ENCODE data around the gene DYRK1A.

The DYRK1A gene

GRCh38 chr21:37385179-37385765 lies 18.7 kb downstream of the DYRK1A start:
- no peak for DNase-seq (ENCODE audit: low spot score)

- no peak for DNase-seq (ENCODE audit: low spot score)
These were observed 19.6 kb downstream of the DYRK1A start for GRCh38 chr21:37386151-37386550.

DNA sequence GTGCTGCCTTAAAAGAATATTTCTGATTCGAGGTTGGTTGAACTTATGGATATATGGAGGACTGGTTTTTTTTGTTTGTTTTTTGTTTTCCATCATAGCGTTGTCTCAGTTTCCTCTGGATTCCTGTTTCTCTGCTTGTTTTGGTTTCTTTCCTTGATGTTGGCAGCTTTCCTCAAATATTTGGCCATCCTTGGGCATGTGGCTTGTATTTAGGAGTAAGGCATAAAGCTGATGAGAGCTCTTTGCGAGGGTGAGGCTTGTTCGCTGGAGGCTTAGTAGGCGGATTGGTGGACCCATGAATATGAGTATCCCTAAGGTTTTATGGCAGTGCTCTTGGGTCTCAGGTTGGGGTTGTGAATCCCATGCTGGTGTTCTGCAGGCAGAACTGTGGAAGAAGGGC lies 22.9 kb downstream of the DYRK1A start:
- DNase-seq (ENCODE audit: low spot score): no peak

DNA sequence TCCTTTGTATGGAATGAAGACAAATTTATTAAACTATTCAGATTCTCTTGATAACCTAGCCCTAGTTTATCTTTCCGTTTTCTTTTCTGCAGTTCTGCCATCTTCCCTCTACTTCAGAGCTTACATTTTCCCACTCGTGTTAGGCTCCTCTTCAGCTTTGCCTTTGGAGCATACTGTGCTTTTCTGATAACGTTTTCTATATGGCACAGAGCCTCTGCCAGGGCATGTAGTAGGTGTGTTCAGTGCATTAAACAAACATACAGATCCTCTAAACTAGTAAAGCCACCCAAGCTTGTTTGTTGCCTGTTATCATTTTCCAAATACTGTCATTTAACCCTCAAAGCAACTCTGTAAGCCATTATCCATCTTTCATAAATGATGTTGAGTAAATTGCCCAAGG lies 25.1 kb downstream of the DYRK1A start:
- no peak for DNase-seq (ENCODE audit: low spot score)

DNA sequence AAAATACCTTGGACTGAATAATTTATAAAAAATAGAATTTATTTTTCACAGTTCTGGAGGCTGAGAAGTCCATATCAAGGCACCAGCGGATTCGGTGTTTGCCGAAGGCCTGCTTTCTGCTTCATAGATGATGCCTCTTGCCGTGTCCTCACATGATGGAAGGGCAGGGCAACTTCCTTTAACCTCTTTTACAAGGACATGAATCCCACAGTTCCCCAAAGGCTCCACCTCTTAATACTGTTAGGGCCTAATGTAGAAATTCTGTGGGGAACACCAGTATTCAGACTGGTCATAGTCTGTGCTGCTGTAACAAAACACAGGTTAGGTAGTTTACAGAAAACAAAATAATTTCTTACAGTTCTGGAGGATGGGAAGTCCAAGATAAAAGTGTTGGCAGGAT lies 25.9 kb downstream of the DYRK1A start:
- DNase-seq (ENCODE audit: low spot score): no peak

DNA sequence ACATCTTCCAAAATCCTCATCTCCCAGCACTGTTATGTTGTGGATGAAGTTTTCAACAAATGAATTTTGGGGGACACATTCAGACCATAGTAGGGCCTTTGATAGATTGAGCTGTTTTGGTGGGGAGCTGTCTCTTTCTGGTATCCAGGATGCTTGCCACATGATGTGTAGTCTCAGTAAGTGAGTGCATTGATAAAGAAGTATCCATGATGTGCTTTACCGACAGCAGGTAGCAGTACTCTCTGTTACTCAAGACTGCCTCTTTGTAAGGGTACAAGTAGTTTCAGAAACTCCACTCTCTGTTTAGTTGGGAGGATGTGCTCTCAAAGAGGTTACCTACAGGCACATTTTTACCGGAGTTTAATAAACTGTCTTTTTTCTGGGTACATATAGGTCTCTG lies 26.5 kb downstream of the DYRK1A start:
- no peak for DNase-seq (ENCODE audit: low spot score)

GRCh38 chr21:37393786-37394185 lies 27.2 kb downstream of the DYRK1A start:
- DNase-seq (ENCODE audit: low spot score): no peak

DNA sequence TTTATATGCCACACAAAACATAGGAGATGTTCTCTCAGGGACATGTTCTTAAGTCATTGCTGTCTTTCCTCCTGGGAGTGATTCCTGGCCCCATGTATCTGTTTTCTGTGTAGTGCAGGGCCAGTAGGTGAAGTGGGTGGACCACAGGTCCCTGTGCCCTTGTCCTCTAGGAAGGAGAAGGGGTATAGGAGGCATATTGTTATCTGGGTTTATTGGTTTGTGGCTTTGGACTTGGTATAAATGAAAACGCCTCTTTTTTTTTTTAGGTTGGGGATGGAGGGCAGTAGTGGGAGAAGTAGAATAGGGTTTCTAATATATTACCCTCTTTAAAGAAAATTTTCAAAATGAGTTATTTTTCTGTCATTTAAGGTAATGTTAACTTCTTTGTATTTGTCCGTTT lies 29.4 kb downstream of the DYRK1A start:
- DNase-seq (ENCODE audit: low spot score): no peak

DNA sequence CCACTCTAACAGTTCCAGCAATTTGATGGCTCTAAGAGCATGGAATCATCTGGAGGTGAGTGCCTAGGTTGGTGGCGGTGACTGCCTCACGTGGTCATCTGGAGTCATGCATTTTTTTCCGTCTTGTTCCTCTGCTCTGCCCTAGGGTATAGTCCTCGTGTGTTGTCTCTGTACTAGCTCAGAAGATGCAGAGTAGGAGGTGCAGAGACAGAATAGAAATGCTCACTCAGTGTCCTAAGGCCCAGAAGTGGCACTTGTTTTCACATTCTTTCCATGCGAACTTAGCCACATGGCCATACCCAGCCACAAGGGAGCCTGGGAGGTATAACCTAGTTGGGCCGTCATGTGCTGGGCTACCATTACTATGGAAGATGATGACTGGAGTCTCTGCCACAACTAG lies 30.3 kb downstream of the DYRK1A start:
- no peak for DNase-seq (ENCODE audit: low spot score)

DNA sequence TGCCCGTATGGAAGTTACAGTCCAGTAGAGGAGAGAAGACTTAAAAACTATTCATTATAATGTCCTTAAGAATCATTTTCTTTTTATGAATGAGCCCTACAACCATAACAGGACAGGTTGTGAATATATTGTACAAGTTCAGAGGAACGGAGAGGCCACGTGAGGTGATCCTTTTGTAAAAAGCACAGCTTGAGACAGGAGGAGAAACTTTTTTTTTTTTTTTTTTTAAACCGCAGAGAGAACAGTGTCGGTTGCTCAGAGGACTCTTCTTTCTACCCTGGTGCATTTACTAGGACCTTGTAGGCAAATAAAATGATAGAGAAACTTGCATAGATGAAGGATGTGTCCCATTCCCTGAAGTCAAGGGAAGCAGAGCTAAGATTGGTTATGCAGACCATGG lies 32.1 kb downstream of the DYRK1A start:
- DNase-seq (ENCODE audit: low spot score): no peak

- no peak for DNase-seq (ENCODE audit: low spot score)
These were observed 35.8 kb downstream of the DYRK1A start for GRCh38 chr21:37402251-37402867.

GRCh38 chr21:37405629-37406028 lies 39.1 kb downstream of the DYRK1A start:
- no peak for DNase-seq (ENCODE audit: low spot score)

DNA sequence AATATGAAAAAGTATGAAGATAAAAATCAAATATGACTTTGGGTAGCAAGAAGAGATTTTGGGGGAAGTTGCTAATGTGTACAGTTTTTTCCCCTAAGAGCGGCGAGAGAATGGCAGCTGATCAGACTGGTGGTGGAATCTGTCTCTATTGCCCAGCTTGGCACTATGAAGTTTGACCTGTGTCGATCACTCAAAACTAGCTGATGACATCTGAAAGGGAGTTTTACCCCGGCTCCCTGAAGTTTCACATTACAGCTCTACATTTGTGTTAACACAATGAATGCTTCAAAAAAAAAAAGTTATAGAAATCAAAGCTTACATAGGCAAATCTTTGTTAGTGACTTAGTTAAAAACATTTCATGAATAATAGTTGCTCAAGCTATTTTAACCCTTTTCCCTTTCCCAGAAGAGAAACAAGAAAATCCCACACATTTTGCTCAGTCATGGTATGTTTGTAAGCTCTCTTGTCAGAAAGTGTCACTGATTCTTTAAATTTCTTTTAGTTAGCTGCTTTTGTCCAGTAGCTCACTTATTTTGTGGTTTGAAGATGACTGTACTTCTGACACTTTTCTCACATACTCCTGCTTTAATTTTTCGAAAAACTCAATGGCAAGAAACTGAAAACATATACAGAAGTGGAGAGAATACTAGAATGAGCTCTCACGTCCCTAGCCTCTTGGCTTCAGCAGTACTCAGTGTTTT lies 41.3 kb downstream of the DYRK1A start:
- DNase-seq (ENCODE audit: low spot score): peak; percentile 30

DNA sequence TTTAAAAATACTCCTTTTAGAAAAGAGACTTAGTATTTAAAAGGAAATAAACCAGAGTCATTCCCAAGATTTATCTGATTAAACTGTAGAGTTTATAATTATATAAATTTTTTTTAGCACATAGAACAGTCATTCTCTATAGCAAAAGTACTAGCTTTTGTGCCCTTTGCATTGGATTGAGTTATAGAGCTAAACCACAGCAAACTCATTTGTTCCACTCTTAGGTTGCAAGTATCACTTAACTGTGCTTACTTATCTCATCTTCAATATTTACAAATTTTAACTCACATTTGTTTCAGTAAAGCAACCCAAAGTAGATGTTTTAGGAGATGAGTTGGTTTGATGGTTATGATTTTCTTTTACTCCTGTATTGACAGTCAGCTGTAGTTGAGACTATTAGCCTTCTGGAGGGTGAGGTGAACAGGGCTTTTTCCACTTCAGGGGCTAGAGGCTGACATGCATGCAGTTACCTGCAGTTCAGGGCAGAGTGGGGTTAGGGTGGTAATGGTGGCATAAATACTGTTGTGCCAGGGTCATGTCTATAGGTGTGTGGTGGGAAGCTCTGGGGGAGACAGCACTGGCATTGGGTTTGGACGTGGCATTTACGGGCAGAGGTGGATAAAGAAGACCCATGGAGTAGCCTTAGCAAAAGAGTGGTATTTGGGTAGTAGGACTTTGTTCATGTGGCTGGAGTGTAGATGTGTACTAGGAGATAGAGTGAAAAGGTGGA lies 42.1 kb downstream of the DYRK1A start:
- peak; percentile 29 for DNase-seq (ENCODE audit: low spot score)

DNA sequence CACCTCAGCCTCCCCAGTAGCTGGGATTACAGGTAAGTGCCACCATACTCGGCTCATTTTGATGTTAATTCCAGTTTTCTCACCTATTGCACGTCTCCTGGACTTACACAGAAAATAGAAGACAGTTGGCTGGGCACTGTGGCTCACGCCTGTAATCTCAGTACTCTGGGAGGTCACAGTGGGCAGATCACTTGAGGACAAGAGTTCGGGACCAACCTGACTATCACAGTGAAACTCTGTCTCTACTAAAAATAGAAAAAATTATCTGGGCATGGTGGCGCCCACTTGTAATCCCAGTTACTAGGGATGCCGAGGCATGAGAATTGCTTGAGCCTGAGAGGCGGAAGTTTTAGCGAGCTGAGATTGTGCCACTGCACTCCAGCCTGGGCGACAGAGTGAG lies 44.1 kb downstream of the DYRK1A start:
- no peak for DNase-seq (ENCODE audit: low spot score)

- no peak for DNase-seq (ENCODE audit: low spot score)
These were observed 46.2 kb downstream of the DYRK1A start for GRCh38 chr21:37412603-37413360.

DNA sequence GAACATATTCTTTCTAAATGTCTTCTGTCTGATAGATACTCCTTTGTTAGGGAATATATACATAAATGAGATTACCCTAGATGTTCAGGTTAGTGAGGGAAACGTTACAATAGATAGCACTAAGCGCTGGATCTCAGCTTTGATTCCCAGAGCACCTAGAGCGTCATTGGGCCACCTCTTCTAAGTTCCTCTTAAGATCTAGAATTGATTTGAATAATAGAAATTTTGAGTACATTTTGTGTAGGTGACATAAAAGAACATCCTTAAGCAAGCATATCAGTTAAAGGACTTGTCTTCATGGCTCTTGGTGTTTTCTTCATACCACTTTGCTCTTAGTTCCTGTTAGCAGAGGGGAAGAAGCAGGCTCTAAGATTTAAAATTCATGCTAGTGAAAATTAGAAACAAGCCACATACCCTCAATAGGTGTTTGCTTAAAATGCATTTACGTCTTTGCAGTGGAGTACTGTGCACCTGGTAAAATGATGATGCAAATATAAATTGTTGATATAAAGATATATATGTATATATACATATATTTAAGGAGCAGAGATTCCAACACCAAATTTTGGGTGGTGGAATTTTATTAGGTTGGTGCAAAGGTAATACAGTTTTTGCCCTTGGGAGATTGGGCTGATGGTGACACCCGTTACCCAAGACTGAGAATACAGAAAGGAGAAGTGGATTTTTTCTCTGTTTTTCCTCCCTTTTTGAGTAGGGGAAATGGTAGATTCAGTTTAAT lies 47.1 kb downstream of the DYRK1A start:
- no peak for DNase-seq (ENCODE audit: low spot score)

- DNase-seq (ENCODE audit: low spot score): no peak
These were observed 48.0 kb downstream of the DYRK1A start for GRCh38 chr21:37414292-37415253.

- DNase-seq (ENCODE audit: low spot score): no peak
These were observed 49.4 kb downstream of the DYRK1A start for GRCh38 chr21:37415939-37416338.

- DNase-seq (ENCODE audit: low spot score): no peak
These were observed 50.3 kb downstream of the DYRK1A start for GRCh38 chr21:37416914-37417313.

Data from activated CD4-positive, alpha-beta T cell treated with anti-CD3 and anti-CD28 coated beads, Interleukin-2, Interleukin-4, amounts not matched to agents 100 ng/mL and 50 ng/mL, durations not matched to agents 16 hours and 8 hours (primary cell).